ES-I3 (cell line): ENCODE results near the gene LCN12.

Experiments used
- H3K36me3 ChIP-seq: 2 replicates; pipeline ENCODE4 v1.6.1; 2013; ENCODE audit warnings: mild to moderate bottlenecking, low read length, control low read depth, moderate library complexity; ENCODE audit not compliant: insufficient read depth
- H3K4me1 ChIP-seq: 2 replicates; pipeline ENCODE4 v1.6.1; 2013; ENCODE audit warnings: mild to moderate bottlenecking, control low read depth, low read length; ENCODE audit not compliant: insufficient read depth
- H3K9ac ChIP-seq: 2 replicates; pipeline ENCODE4 v1.6.1; 2013; ENCODE audit warnings: low read depth, mild to moderate bottlenecking, low read length, moderate library complexity
- H3K9me3 ChIP-seq: 2 replicates; pipeline ENCODE4 v1.6.1; 2013; ENCODE audit warnings: mild to moderate bottlenecking, low read length, moderate library complexity; ENCODE audit not compliant: control insufficient read depth, insufficient read depth

LCN12 gene

GRCh38 chr9:136921307-136921706 lies 30.8 kb upstream of the LCN12 start:
- H3K9ac ChIP-seq: no peak overlapping the region
- peaks cover 10% of the 10 kb centered on the region for H3K36me3 ChIP-seq
- H3K4me1 ChIP-seq: no peaks in the 10 kb centered on the region
- H3K9me3 ChIP-seq: no peaks in the 10 kb centered on the region

GRCh38 chr9:136921718-136922117 lies 30.4 kb upstream of the LCN12 start:
- Histone ChIP-seq H3K4me1 (no peaks in the 10 kb centered on the region), H3K36me3 (peaks cover 10% of the 10 kb centered on the region), H3K9ac (no peak overlapping the region), H3K9me3 (no peaks in the 10 kb centered on the region)

GRCh38 chr9:136922540-136922939 lies 29.5 kb upstream of the LCN12 start:
- Histone ChIP-seq H3K4me1 (no peaks in the 10 kb centered on the region), H3K36me3 (peaks cover 10% of the 10 kb centered on the region), H3K9ac (no peak overlapping the region), H3K9me3 (no peaks in the 10 kb centered on the region)

GRCh38 chr9:136923881-136924280 lies 28.2 kb upstream of the LCN12 start:
- Histone ChIP-seq H3K9me3 (no peaks in the 10 kb centered on the region), H3K4me1 (no peaks in the 10 kb centered on the region), H3K9ac (no peak overlapping the region), H3K36me3 (peaks cover 10% of the 10 kb centered on the region)

GRCh38 chr9:136925414-136926153 lies 26.5 kb upstream of the LCN12 start:
- Histone ChIP-seq H3K4me1 (no peaks in the 10 kb centered on the region), H3K9me3 (no peaks in the 10 kb centered on the region), H3K36me3 (peaks cover 7% of the 10 kb centered on the region), H3K9ac (no peak overlapping the region)

- H3K9ac ChIP-seq: no peak overlapping the region
- H3K4me1 ChIP-seq: no peaks in the 10 kb centered on the region
- peaks cover 7% of the 10 kb centered on the region for H3K36me3 ChIP-seq
- H3K9me3 ChIP-seq: no peaks in the 10 kb centered on the region
Observed at GRCh38 chr9:136926154-136926704, 25.8 kb upstream of the LCN12 start.

GRCh38 chr9:136926749-136927148 lies 25.3 kb upstream of the LCN12 start:
- Histone ChIP-seq H3K36me3 (peaks cover 7% of the 10 kb centered on the region; the same call in 1 of the 2 replicates), H3K4me1 (no peaks in the 10 kb centered on the region), H3K9me3 (no peaks in the 10 kb centered on the region), H3K9ac (no peak overlapping the region)

- Histone ChIP-seq H3K36me3 (peaks cover 3% of the 10 kb centered on the region; the same call in 1 of the 2 replicates), H3K9me3 (no peaks in the 10 kb centered on the region), H3K9ac (no peak overlapping the region), H3K4me1 (no peaks in the 10 kb centered on the region)
Observed at GRCh38 chr9:136927343-136928271, 24.5 kb upstream of the LCN12 start.

- Histone ChIP-seq H3K4me1 (no peaks in the 10 kb centered on the region), H3K9ac (no peak overlapping the region), H3K36me3 (peaks cover 3% of the 10 kb centered on the region), H3K9me3 (no peaks in the 10 kb centered on the region)
Observed at GRCh38 chr9:136928591-136928990, 23.5 kb upstream of the LCN12 start.

- Histone ChIP-seq H3K9me3 (no peaks in the 10 kb centered on the region), H3K4me1 (no peaks in the 10 kb centered on the region), H3K36me3 (peaks cover 3% of the 10 kb centered on the region), H3K9ac (no peak overlapping the region)
Observed at GRCh38 chr9:136930014-136930413, 22.1 kb upstream of the LCN12 start.

- Histone ChIP-seq H3K36me3 (peaks cover 3% of the 10 kb centered on the region), H3K9me3 (no peaks in the 10 kb centered on the region), H3K9ac (no peak overlapping the region), H3K4me1 (no peaks in the 10 kb centered on the region)
Observed at GRCh38 chr9:136931611-136932130, 20.4 kb upstream of the LCN12 start.

GRCh38 chr9:136934277-136934676 lies 17.8 kb upstream of the LCN12 start:
- H3K9ac ChIP-seq: no peak overlapping the region
- H3K36me3 ChIP-seq: peaks cover 3% of the 10 kb centered on the region

GRCh38 chr9:136935651-136936050 lies 16.4 kb upstream of the LCN12 start:
- H3K9ac ChIP-seq: no peak overlapping the region
- no peaks in the 10 kb centered on the region; the same call in 1 of the 2 replicates for H3K36me3 ChIP-seq
- no peaks in the 10 kb centered on the region for H3K9me3 ChIP-seq
- H3K4me1 ChIP-seq: no peaks in the 10 kb centered on the region; the same call in 1 of the 2 replicates

More at GRCh38 chr9:136934277-136934676, 17.8 kb upstream of the LCN12 start:
- no peaks in the 10 kb centered on the region for H3K9me3 ChIP-seq
- no peaks in the 10 kb centered on the region; the same call in 1 of the 2 replicates for H3K4me1 ChIP-seq

- no peak overlapping the region for H3K9ac ChIP-seq
- H3K9me3 ChIP-seq: no peaks in the 10 kb centered on the region
- no peaks in the 10 kb centered on the region; the same call in 1 of the 2 replicates for H3K4me1 ChIP-seq
- no peaks in the 10 kb centered on the region; the same call in 1 of the 2 replicates for H3K36me3 ChIP-seq
Observed at GRCh38 chr9:136936645-136937170, 15.4 kb upstream of the LCN12 start.
